ENCODE results near the gene NR2F6. TPM values are rescaled to one million over a fixed set of nuclear protein-coding genes. Genes with fewer than 3 reads are reported as not detected.

The NR2F6 gene
- total RNA-seq, result 27.9 and 37.6 TPM in 2 replicates

GRCh38 chr19:17245535-17245984 lies at the start of gene NR2F6:
NR2F6 (minus strand) TSS chr19:17245919; CDS start chr19:17245220, 699 bp downstream.

GRCh38 chr19:17281391-17282304 lies 35.9 kb upstream of the NR2F6 start, which contains the start of gene ANKLE1:
ANKLE1 (plus strand) TSS chr19:17281901; CDS start chr19:17281921, 20 bp downstream.

GRCh38 chr19:17266975-17267788 lies 21.5 kb upstream of the NR2F6 start, which contains the start of gene BABAM1:
BABAM1 (plus strand) TSS chr19:17267443; CDS start chr19:17268807, 1,364 bp downstream.

GRCh38 chr19:17264641-17264979 lies 18.9 kb upstream of the NR2F6 start, which contains the start of gene USHBP1:
USHBP1 (minus strand) TSS chr19:17264745; CDS start chr19:17264299, 446 bp downstream.

GRCh38 chr19:17226002-17226933 lies 19.5 kb downstream of the NR2F6 start, which contains the start of gene OCEL1:
OCEL1 (plus strand) TSS chr19:17226226; CDS start chr19:17226248, 22 bp downstream.

GRCh38 chr19:17215127-17215971 lies 30.4 kb downstream of the NR2F6 start, which contains the start of gene USE1:
USE1 (plus strand) TSS chr19:17215357; CDS start chr19:17215406, 49 bp downstream.

Other genes with a start within 250 kb of the NR2F6 start
- 0.28 and 0.43 TPM in 2 replicates for gene CPAMD8, start 219.1 kb downstream of the NR2F6 start, total RNA-seq
- 1.00 and 1.7 TPM in 2 replicates for gene HAUS8, start 170.5 kb downstream of the NR2F6 start, total RNA-seq
- gene MYO9B, start 170.1 kb downstream of the NR2F6 start, total RNA-seq, result 36.6 and 45.3 TPM in 2 replicates
- 23.8 and 33.3 TPM in 2 replicates for gene USE1, start 30.6 kb downstream of the NR2F6 start, total RNA-seq
- gene OCEL1, start 19.7 kb downstream of the NR2F6 start, total RNA-seq, result 1.4 and 2.4 TPM in 2 replicates
- gene USHBP1, start 18.8 kb upstream of the NR2F6 start, total RNA-seq, result not detected in 2 replicates
- gene BABAM1, start 21.5 kb upstream of the NR2F6 start, total RNA-seq, result 86.8 and 89.7 TPM in 2 replicates
- gene ANKLE1, start 36.0 kb upstream of the NR2F6 start, total RNA-seq, result 0.14 and 0.18 TPM in 2 replicates
- 8.7 and 11.6 TPM in 2 replicates for gene ABHD8, start 57.5 kb upstream of the NR2F6 start, total RNA-seq
- gene MRPL34, start 60.0 kb upstream of the NR2F6 start, total RNA-seq, result 13.5 and 33.7 TPM in 2 replicates
- 17.5 and 24.2 TPM in 2 replicates for gene DDA1, start 63.6 kb upstream of the NR2F6 start, total RNA-seq
- 1.6 and 3.0 TPM in 2 replicates for gene ANO8, start 88.9 kb upstream of the NR2F6 start, total RNA-seq
- 5.8 and 11.5 TPM in 2 replicates for gene GTPBP3, start 91.6 kb upstream of the NR2F6 start, total RNA-seq
- gene PLVAP, start 131.4 kb upstream of the NR2F6 start, total RNA-seq, result 0.65 TPM in 1 of 2 replicates, not detected in the other
- not detected in 2 replicates for gene CCDC194, start 148.3 kb upstream of the NR2F6 start, total RNA-seq
- gene BST2, start 159.7 kb upstream of the NR2F6 start, total RNA-seq, result 0.55 and 5.4 TPM in 2 replicates
- gene MVB12A, start 174.1 kb upstream of the NR2F6 start, total RNA-seq, result 25.1 and 28.2 TPM in 2 replicates
- under 0.01 and 0.14 TPM in 2 replicates for gene TMEM221, start 202.7 kb upstream of the NR2F6 start, total RNA-seq
- not detected in 2 replicates for gene NXNL1, start 215.0 kb upstream of the NR2F6 start, total RNA-seq
- 14.9 and 20.4 TPM in 2 replicates for gene SLC27A1, start 224.6 kb upstream of the NR2F6 start, total RNA-seq